GM12878 (cell line): ENCODE results near the gene CATSPER4. TPM values are rescaled to one million over a fixed set of nuclear protein-coding genes. Genes with fewer than 3 reads are reported as not detected.

Experiments
- ATAC-seq: fragments of 200-7000 bp; cut with Tn5 transposase; 3 replicates; pipeline ENCODE4 v1.9.1; 2020; ENCODE audit warnings: mild to moderate bottlenecking, moderate library complexity
- BruUV-seq: library from RNA; stranded (reverse); fragments of 400-500 nt; replicated peaks from 2 replicates; lab custom pipeline; 2021; lab: Mats Ljungman, UMichigan
- CTCF ChIA-PET: fragments of 300-600 bp; sonication (Branson Sonifier 250); formaldehyde crosslinking; extraction: SDS; loops from one replicate; lab custom pipeline; 2021; ENCODE audit warnings: inconsistent platforms; lab: Yijun Ruan, JAX
- POLR2A ChIA-PET: fragments of 350-600 bp; formaldehyde crosslinking; extraction: SDS; loops from one replicate; lab custom pipeline; 2021; ENCODE audit warnings: inconsistent platforms; lab: Charles Lee
- RAD21 ChIA-PET: fragments of 300-600 bp; sonication (Branson Sonifier 250); formaldehyde crosslinking; loops from one replicate; lab custom pipeline; 2023; ENCODE audit warnings: antibody characterized with exemption; ENCODE audit not compliant: unreplicated experiment; lab: Charles Lee
- SMC1A ChIA-PET: fragments of 300-600 bp; sonication (Branson Sonifier 250); formaldehyde crosslinking; loops from one replicate; lab custom pipeline; 2023; ENCODE audit not compliant: unreplicated experiment, uncharacterized antibody; lab: Charles Lee
- DNase-seq: peaks from one replicate; pipeline ENCODE4 v3.0.0-alpha.2; 2011; ENCODE audit warnings: low read depth, low spot score
- FAIRE-seq: peaks from 3 replicates; lab custom pipeline; 2011; peaks lifted over from hg19 to GRCh38; lab: Jason Lieb, UNC
- H2AFZ ChIP-seq: 2 replicates; pipeline ENCODE4 v1.6.0; 2011; ENCODE audit warnings: low read depth, low read length, control low read depth; ENCODE audit not compliant: control insufficient read depth
- H3K27ac ChIP-seq: 2 replicates; pipeline ENCODE4 v1.5.1; 2011; ENCODE audit warnings: control low read depth; ENCODE audit not compliant: control insufficient read depth, insufficient read depth
- H3K27me3 ChIP-seq, 2 experiments: replicated peaks in 1 of 2; 2 replicates each; pipeline versions ENCODE4 v1.6.0 to v1.6.1; 2011; ENCODE audit warnings: low read length in 1 of 2; ENCODE audit not compliant: control insufficient read depth in 2 of 2, insufficient read depth in 2 of 2
- H3K36me3 ChIP-seq, 2 experiments: 2 replicates each; pipeline ENCODE4 v1.5.1; 2011; ENCODE audit warnings: low read length in 1 of 2; ENCODE audit not compliant: control insufficient read depth in 2 of 2, insufficient read depth in 2 of 2
- H3K4me1 ChIP-seq: 2 replicates; pipeline ENCODE4 v1.6.1; 2011; ENCODE audit warnings: mild to moderate bottlenecking, low read length, moderate library complexity, mixed read lengths; ENCODE audit not compliant: control insufficient read depth, insufficient read depth
- H3K4me2 ChIP-seq: 2 replicates; pipeline ENCODE4 v1.6.0; 2011; ENCODE audit warnings: control low read depth; ENCODE audit not compliant: control insufficient read depth, insufficient read depth
- H3K4me3 ChIP-seq: fragments of 200-600 bp; sonication (generic); 2 replicates; pipeline ENCODE4 v1.5.1; 2016
- H3K79me2 ChIP-seq: 2 replicates; pipeline ENCODE4 v1.6.0; 2011; ENCODE audit warnings: low read length; ENCODE audit not compliant: control insufficient read depth, insufficient read depth
- H3K9ac ChIP-seq: 2 replicates; pipeline ENCODE4 v1.8.0; 2011; ENCODE audit warnings: low read length, control low read depth, mixed read lengths; ENCODE audit not compliant: control insufficient read depth, insufficient read depth
- H3K9me3 ChIP-seq: replicated peaks from 3 replicates; pipeline ENCODE4 v1.5.1; 2011; ENCODE audit warnings: mild to moderate bottlenecking, low read length; ENCODE audit not compliant: control insufficient read depth, insufficient read depth
- H4K20me1 ChIP-seq: 2 replicates; pipeline ENCODE4 v1.6.0; 2011; ENCODE audit not compliant: control insufficient read depth, insufficient read depth
- BACH1 ChIP-seq: fragments of 450-650 bp; IDR thresholded peaks from 2 replicates; pipeline ENCODE4 v1.6.1; 2017; ENCODE audit warnings: mild to moderate bottlenecking, borderline replicate concordance
- CREM ChIP-seq: IDR thresholded peaks from 2 replicates; pipeline ENCODE4 v1.6.1; 2014; ENCODE audit warnings: antibody characterized with exemption, low read depth
- E2F4 ChIP-seq: IDR thresholded peaks from 2 replicates; pipeline ENCODE4 v1.6.1; 2012; ENCODE audit warnings: low read depth, low read length, improper control_type of control experiment
- GATAD2B ChIP-seq: fragments of 450-650 bp; conservative IDR thresholded peaks from 2 replicates; pipeline ENCODE4 v1.6.1; 2017; ENCODE audit warnings: low read depth, mild to moderate bottlenecking, moderate library complexity
- HDAC2 ChIP-seq: fragments of 200-600 bp; sonication (generic); IDR thresholded peaks from 2 replicates; pipeline ENCODE4 v1.6.1; 2017
- MLLT1 ChIP-seq: fragments of 450-650 bp; IDR thresholded peaks from 2 replicates; pipeline ENCODE4 v1.6.1; 2016; ENCODE audit warnings: mild to moderate bottlenecking
- NFIC ChIP-seq: IDR thresholded peaks from 2 replicates; pipeline ENCODE4 v1.6.1; 2012; ENCODE audit warnings: low read depth, mild to moderate bottlenecking, inconsistent platforms, low read length, moderate library complexity
- NR2C1 ChIP-seq: fragments of 450-650 bp; IDR thresholded peaks from 2 replicates; pipeline ENCODE4 v1.6.1; 2017; ENCODE audit warnings: antibody characterized with exemption, mild to moderate bottlenecking, moderate library complexity
- NR2C2 ChIP-seq: IDR thresholded peaks from 2 replicates; pipeline ENCODE4 v1.6.1; 2011; ENCODE audit warnings: borderline replicate concordance, low read depth; ENCODE audit not compliant: control insufficient read depth, insufficient read length
- PAX5 ChIP-seq: IDR thresholded peaks from 2 replicates; pipeline ENCODE4 v1.6.1; 2011; ENCODE audit warnings: low read depth, low read length, borderline replicate concordance
- SMAD1 ChIP-seq: fragments of 450-650 bp; IDR thresholded peaks from 2 replicates; pipeline ENCODE4 v1.6.1; 2018; ENCODE audit warnings: mild to moderate bottlenecking, low read depth; ENCODE audit not compliant: partially characterized antibody
- SMARCA5 ChIP-seq: fragments of 450-650 bp; IDR thresholded peaks from 2 replicates; pipeline ENCODE4 v1.6.1; 2017; ENCODE audit warnings: mild to moderate bottlenecking
- SREBF1 ChIP-seq: IDR thresholded peaks from 2 replicates; pipeline ENCODE4 v1.6.1; 2012; ENCODE audit warnings: mild to moderate bottlenecking, low read length
- STAT1 ChIP-seq: fragments of 450-650 bp; conservative IDR thresholded peaks from 2 replicates; pipeline ENCODE4 v1.6.1; 2014; ENCODE audit warnings: antibody characterized with exemption, mild to moderate bottlenecking
- USF1 ChIP-seq: IDR thresholded peaks from 2 replicates; pipeline ENCODE4 v1.6.1; 2011; ENCODE audit warnings: borderline replicate concordance, low read depth, mild to moderate bottlenecking, moderate library complexity, mixed read lengths, low read length; ENCODE audit not compliant: insufficient read depth; ENCODE audit errors: extremely low read length
- ZNF274 ChIP-seq: IDR thresholded peaks from one replicate; pipeline ENCODE4 v1.8.0; 2011; ENCODE audit not compliant: insufficient read length, insufficient read depth
- ZNF592 ChIP-seq: fragments of 450-650 bp; IDR thresholded peaks from 2 replicates; pipeline ENCODE4 v1.6.1; 2017; ENCODE audit warnings: mild to moderate bottlenecking, moderate library complexity
- WGBS: methylation state at CpG from one replicate; pipeline ENCODE4 v1.1.6; 2016; ENCODE audit warnings: low lambda C conversion rate; ENCODE audit not compliant: insufficient replicate concordance, insufficient coverage; ENCODE audit errors: missing lambda C conversion rate; 5-methylcytosine and 5-hydroxymethylcytosine counted together
- in situ Hi-C: fragments of 300-500 bp; cut with MboI; formaldehyde crosslinking; loops from 9 replicates; pipeline ENCODE4 v1.14.3; 2018; ENCODE audit warnings: mixed read lengths
- intact Hi-C: fragments of 100-400 bp; cut with micrococcal nuclease; formaldehyde crosslinking; loops from one replicate; pipeline ENCODE4 v1.14.2; 2022; ENCODE audit not compliant: unreplicated experiment
- polyA plus RNA-seq, 11 experiments: library from polyadenylated mRNA; depleted of rRNA in 4 of 11; unstranded in 6 of 11; stranded (reverse) in 5 of 11; fragments of >200 nt; fragmentation: Nextera tagmentation in 4 of 11; fragmentation: Illumina TruSeq in 1 of 11; extraction: Ambion mirVana in 4 of 11; extraction: Trizol in 1 of 11; gene quantifications; 1 replicate in 1 of 11; 2 replicates in 10 of 11; pipeline versions ENCODE4 v1.2.1 to v1.2.3, GENCODE V29; 2011 to 2016; ENCODE audit warnings: inconsistent platforms in 2 of 11, missing spikeins in 2 of 11, low read depth in 1 of 11
- total RNA-seq, 4 experiments: library from RNA; depleted of rRNA in 3 of 4; stranded (reverse); fragments of >200 nt in 3 of 4; fragmentation: Illumina TruSeq in 1 of 4; extraction: Trizol in 1 of 4; gene quantifications; 2 replicates each; pipeline versions ENCODE4 v1.2.1 to v1.2.3, GENCODE V29; 2013 to 2021

Gene CATSPER4
- total and polyA plus RNA-seq, 10 of the 15 experiments (the other 5 are each of a cell fraction or from before 2014, with no cell fraction given): 0.13 TPM; not detected in 9

GRCh38 chr1:26237230-26237966 is 47.0 kb downstream of the CATSPER4 start (continued):
- no peak for TF ChIP-seq USF1
- TF ChIP-seq ZNF274: no peak
- no peak for TF ChIP-seq GATAD2B

GRCh38 chr1:26239936-26240335 is 49.5 kb downstream of the CATSPER4 start:
- Histone ChIP-seq H3K4me1 (peaks cover 9% of the 10 kb centered on the region), H3K36me3 (peaks cover 2 to 8% of the 10 kb centered on the region in 2 experiments), H3K4me2 (no peak overlapping the region), H2AFZ (no peak overlapping the region), H3K9me3 (no peaks in the 10 kb centered on the region), H4K20me1 (no peaks in the 10 kb centered on the region), H3K4me3 (no peak overlapping the region), H3K27me3 (no peaks in the 10 kb centered on the region), H3K9ac (no peak overlapping the region), H3K27ac (no peak overlapping the region), H3K79me2 (peaks cover 42% of the 10 kb centered on the region)
- WGBS: 97% methylated on average over 4 of the region's 4 CpGs
- CTCF ChIA-PET: no interaction called here
- FAIRE-seq (no peak), ATAC-seq (no peak), DNase-seq (no peak)
- in situ Hi-C loops: no loop called here
- intact Hi-C loops: loop anchor here (5.0 kb wide), 1 partner anchor 77 kb away; the partner anchor contains the start of gene CD52
- SMC1A ChIA-PET: no interaction called here
- POLR2A ChIA-PET: no interaction called here
- RAD21 ChIA-PET: no interaction called here
- BruUV-seq: no TSS peak
- TF ChIP-seq STAT1 (no peak), ZNF592 (no peak), CREM (no peak), NFIC (no peak), HDAC2 (no peak), BACH1 (no peak), NR2C2 (no peak), PAX5 (no peak), SMARCA5 (no peak), MLLT1 (no peak), SMAD1 (no peak), E2F4 (no peak), SREBF1 (no peak), NR2C1 (no peak)
